Adipose tissue (tissue), 3 donors: ENCODE data around the gene STARD13. TPM values are rescaled to one million over a fixed set of nuclear protein-coding genes. Genes with fewer than 3 reads are reported as not detected.

Source experiments
- H3K27ac ChIP-seq: one replicate; pipeline ENCODE4 v1.5.1; 2013; ENCODE audit warnings: low read depth, low read length
- WGBS, 3 donors: extraction: QIAGEN DNeasy Blood & Tissue Kit; methylation state at CpG; one replicate each; pipeline ENCODE4 v1.1.7; 2013; 5-methylcytosine and 5-hydroxymethylcytosine counted together
- polyA plus RNA-seq, 3 donors: library from polyadenylated mRNA; stranded (reverse); fragments of 200-250 nt; gene quantifications; one replicate each; pipeline ENCODE4 v1.2.3, GENCODE V29; 2013
- donor health status: healthy with polysubstance abuse.
- donor health status: Bipolar disorder and iron deficiency.
- donor health status: healthy.

Gene STARD13
- polyA plus RNA-seq, 3 donors = 5.4 to 17.0 (median 13.3) TPM

DNA sequence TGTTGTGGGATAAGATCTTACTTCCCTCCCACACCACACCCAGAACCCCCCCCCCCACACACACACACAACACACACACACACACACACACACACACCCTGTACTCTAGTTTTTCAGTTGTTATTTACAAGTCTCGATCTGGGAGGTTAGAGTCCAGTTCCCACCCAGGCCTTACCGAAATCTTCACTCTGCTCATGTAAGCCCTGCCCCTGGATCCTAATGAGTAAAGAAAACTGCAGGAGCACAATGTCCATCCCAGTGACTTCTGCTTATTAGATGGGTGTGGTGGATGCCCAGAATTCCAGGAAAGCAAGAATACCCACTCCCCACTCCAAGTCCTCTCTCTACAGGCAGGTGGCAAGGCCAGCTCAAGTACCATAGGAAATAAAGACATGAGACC lies 23.0 kb downstream of the STARD13 start:
- H3K27ac ChIP-seq = peak overlapping the region; percentile 32
- 50 to 75% (median 71%) methylated on average over 2 of the region's 2 CpGs for WGBS, 3 donors

GRCh38 chr13:33262062-33262487 lies 23.5 kb downstream of the STARD13 start:
- WGBS, 3 donors = 69 to 83% (median 77%) methylated on average over 6 of the region's 6 CpGs
- H3K27ac ChIP-seq = no peak overlapping the region

DNA sequence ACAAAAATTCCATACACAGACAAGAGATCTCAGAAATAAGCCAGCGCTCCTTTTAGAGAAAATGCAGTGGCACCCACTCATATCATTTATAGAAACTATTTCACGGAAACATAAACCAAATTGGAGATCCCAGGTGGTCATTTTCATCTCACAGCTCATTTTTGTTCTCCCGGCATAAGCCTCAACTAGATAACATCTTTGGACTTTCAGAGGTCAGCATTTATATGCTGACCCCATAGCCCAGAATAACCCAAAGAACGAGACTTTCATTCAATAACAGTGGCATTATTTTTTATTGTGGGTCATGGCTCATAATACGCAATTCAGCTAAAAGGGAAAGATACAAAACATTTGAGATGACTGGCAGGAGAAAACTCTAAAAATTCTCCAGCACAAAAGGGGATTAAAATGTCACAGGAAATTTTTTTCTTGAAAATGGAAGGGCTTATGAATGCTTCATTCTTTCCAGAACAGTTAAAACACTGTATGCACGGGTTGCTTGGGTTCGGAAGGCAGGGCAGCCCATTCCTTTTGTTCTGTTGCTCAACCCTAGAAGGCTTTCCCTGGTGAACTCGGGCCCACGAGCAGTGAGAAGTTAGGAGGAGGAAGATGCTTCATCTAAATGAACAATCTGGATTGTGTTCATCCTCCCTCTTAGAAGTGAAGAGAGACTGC lies 24.0 kb downstream of the STARD13 start:
- 72 to 81% (median 80%) methylated on average over 9 of the region's 9 CpGs for WGBS, 3 donors
- H3K27ac ChIP-seq = no peak overlapping the region

- 61 to 82% (median 78%) methylated on average over 10 of the region's 10 CpGs for WGBS, 3 donors
- no peak overlapping the region for H3K27ac ChIP-seq
Observed at GRCh38 chr13:33260168-33261098, 25.1 kb downstream of the STARD13 start.

GRCh38 chr13:33259296-33259695 lies 26.3 kb downstream of the STARD13 start:
- 90 to 94% (median 93%) methylated on average over 2 of the region's 2 CpGs for WGBS, 3 donors
- H3K27ac ChIP-seq = no peak overlapping the region

DNA sequence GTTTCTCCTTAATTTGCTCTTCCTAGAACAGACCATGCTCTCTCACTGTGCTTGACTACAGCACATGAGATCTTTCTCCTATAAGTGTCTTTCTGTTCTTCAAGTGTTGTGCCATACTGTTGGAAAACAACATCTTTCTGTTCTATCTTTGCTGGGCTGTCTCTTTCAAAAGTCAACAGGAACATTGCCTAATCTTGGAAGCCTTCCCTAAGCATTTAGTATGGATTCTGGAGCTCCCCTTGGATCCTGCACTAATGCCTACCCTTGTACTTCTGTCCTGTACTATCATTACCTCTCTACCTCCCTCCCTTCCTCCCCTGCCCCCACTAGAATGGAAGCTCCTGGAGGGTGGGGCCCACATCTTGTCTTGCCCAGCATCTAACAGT lies 26.8 kb downstream of the STARD13 start:
- H3K27ac ChIP-seq = no peak overlapping the region

DNA sequence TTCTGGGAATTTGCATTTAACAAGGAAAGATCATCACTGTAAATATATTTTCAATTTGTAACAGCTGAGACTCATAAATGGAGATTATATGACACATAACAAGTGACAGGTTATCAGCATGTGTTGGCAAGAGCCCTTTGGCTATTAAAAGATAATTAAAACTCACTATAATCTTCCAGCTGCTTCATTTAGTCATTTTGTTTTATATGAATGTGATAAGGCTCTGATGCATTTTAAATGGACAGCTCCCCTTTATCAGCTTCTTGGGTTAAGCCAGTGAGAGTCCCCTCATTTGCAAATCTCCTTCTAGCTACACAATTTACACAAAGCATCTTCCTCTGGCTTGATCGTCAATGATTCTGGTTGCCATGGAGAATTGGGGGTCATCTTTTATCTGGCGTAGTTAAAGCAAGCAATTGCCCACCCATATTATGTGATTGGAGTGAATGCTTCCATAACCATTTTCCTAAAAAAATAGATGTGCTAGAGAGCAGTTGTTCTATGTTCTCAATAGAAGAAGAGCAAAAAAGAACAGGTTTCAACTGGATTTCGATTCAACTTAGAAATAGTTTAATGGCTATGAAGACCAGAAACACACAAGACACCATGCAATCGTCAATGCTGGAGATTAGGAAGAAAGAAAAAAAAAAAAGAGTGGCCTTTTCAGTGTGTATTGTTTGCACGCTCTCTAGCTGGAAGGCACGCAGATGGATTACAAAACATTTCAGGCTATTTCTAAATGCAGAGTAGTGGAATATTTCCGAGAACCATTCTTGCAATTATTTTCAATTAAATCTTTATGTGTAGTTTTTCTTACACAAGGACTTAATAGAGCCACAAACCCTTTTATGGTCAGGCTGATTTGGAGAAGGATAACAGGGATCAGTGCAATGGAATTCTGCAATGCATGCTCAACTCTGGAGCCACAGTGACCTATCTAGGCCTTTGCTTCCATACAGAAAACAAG lies 27.4 kb downstream of the STARD13 start:
- WGBS, 3 donors = 81 to 88% (median 84%) methylated on average over 7 of the region's 7 CpGs
- no peak overlapping the region for H3K27ac ChIP-seq

DNA sequence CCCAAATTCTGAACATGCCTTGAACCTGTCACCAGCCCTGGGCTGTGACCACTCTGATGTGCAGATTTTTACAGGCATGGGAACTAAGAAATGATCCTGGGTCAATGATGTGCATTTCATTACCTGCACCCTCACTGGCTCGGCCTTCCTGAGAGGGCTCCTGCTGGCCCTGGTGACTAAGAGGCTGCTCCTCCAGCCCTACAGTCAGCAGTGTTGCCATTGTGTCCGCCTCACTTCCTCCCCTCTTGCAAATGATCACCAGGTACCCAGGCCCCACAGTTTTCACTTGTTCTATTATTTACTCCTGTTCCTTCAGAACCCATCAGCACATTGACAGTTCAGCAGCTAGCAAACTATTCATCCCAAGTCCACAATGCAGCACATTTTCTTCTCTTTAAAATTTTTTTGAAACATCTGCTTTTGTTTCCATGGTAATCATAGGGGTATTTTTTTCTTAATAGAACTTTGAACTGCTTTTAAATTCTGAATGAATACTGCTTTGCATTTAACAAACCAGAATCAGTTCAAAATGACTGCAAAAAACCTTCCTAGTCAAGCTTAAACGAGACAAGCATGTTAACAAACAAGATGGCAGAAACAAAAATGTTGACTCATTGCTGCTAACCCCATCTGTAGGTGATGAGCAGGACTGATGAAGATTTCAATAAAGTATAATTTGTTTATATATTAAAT lies 29.3 kb downstream of the STARD13 start:
- 92 to 98% (median 93%) methylated on average over 3 of the region's 3 CpGs for WGBS, 3 donors
- H3K27ac ChIP-seq = no peak overlapping the region

- 89 to 96% (median 91%) methylated on average over 4 of the region's 4 CpGs for WGBS, 3 donors
- no peak overlapping the region for H3K27ac ChIP-seq
Observed at GRCh38 chr13:33252135-33252534, 33.4 kb downstream of the STARD13 start.

- 16 to 56% (median 17%) methylated on average over 2 of the region's 2 CpGs for WGBS, 3 donors
- H3K27ac ChIP-seq = no peak overlapping the region
Observed at GRCh38 chr13:33251131-33251661, 34.4 kb downstream of the STARD13 start.

GRCh38 chr13:33250609-33251008 lies 34.9 kb downstream of the STARD13 start:
- no peak overlapping the region for H3K27ac ChIP-seq

DNA sequence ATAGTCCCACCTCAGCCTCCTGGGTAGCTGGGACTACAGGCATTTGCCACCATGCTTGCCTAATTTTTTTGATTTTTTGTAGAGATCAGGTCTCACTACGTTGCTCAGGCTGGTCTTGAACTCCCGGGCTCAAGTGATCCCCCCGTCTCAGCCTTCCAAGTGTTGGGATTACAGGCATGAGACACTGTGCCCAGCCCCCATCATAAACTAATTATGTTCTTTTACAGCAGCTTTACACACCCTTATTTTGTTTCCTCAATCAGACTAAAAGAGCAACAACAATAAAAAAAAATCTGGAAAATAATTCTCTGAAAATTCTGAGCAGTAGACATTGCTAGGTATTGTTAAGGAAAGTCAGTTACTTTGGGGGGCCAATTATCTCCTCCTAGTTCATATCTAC lies 35.7 kb downstream of the STARD13 start:
- WGBS, 3 donors = 74 to 94% (median 90%) methylated on average over 3 of the region's 3 CpGs
- no peak overlapping the region for H3K27ac ChIP-seq

DNA sequence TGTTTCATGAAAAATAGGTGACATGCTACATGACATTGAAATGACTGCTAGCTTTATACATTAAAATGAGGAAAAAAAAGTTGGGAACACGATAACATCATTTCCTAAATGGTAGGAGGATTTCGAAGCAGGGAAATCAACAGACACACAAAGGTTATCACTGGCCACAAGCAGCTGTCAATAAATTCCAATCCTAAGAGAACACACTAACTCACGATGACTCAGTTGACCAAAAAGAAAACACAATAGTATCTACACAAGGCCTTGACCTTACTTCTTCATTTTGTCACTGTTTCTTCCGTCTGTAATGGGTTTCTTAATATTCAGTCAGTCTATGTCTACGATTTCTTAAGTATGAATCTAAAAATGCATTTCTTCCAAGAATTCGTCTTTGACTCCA lies 36.5 kb downstream of the STARD13 start:
- no peak overlapping the region for H3K27ac ChIP-seq
- 81 to 86% (median 83%) methylated on average over 6 of the region's 6 CpGs for WGBS, 3 donors

GRCh38 chr13:33245505-33246158 lies 39.9 kb downstream of the STARD13 start:
- whole genome bisulfite sequencing, 3 donors = 78 to 86% (median 86%) methylated on average over 1 of the region's 1 CpG
- H3K27ac ChIP-seq = no peak overlapping the region

DNA sequence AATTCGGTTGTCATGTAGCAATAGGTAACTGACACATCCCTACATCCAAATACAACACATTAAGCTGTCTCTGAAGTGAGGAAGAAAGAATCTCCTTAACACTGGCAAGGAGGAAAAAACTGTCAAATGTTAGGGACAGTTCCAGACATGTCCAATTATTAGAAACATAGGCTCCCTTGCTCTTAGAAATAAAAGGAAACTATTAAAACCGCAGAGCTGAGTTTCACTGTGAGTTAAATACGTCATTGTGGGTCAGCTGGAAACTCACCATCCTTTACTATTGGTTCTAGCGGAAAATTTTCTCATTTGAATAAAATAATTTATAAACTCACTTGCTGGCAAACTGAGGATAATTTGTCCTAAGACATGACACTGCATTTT lies 40.7 kb downstream of the STARD13 start:
- WGBS, 3 donors = 85 to 94% (median 87%) methylated on average over 4 of the region's 4 CpGs
- no peak overlapping the region for H3K27ac ChIP-seq

DNA sequence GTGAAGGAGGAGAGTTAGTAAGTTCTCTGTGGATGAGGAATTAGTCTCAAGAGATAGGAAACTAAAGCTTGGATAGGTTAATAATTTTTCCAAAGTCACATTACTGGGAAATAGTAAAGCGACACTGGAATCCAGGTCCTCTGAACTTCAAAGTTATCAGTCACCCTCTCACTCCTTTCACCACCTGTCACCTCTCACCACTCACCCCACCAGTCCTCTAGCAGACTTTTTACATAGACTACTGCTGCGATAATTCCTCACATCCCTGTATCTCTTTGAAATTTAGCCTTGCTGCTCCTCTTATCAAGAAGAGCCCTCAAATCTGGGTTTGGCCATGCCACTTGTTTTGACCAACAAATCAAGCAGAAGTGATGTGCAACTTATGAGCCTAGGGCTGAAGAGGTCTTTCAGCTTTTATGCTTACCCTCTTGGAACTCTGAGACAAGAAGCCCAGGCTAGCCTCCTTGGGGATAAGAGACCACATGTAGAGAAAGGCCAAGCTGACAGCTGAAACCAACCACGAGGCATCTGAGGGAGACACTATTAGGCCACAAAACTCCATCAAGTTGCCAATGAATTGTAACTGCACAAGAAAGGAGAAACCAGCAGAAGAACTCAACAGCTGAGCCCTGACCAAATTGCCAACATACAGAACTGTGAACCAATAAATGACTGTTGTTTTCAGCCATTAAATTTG lies 41.2 kb downstream of the STARD13 start:
- 91 to 95% (median 94%) methylated on average over 3 of the region's 3 CpGs for WGBS, 3 donors
- no peak overlapping the region for H3K27ac ChIP-seq
